SK-N-MC (cell line): ENCODE data around the gene ZSWIM3.
"Not testable (repeated sequence)": the region's sequence is repeated elsewhere in the genome, so short reads cannot be mapped to it uniquely, and the experiment has no call there.

Experiments
- DNase-seq: peaks from one replicate; pipeline ENCODE4 v3.0.0-alpha.2; 2011; ENCODE audit warnings: low read depth, low spot score
- H3K27ac ChIP-seq: fragments of 200-600 bp; sonication (generic); 2 replicates; pipeline ENCODE4 v1.5.1; 2016; ENCODE audit warnings: mixed run types
- H3K36me3 ChIP-seq: fragments of 200-600 bp; sonication (generic); 2 replicates; pipeline ENCODE4 v1.6.1; 2017; ENCODE audit warnings: antibody characterized with exemption, low read length, mixed read lengths; ENCODE audit not compliant: insufficient read depth
- H3K4me3 ChIP-seq: fragments of 200-600 bp; sonication (generic); 2 replicates; pipeline ENCODE4 v1.5.1; 2016
- H3K9ac ChIP-seq: fragments of 200-600 bp; sonication (generic); 2 replicates; pipeline ENCODE4 v1.8.0; 2017; ENCODE audit warnings: mixed run types, mixed read lengths; ENCODE audit not compliant: insufficient read length
- H3K9me3 ChIP-seq: fragments of 200-600 bp; sonication (generic); 2 replicates; pipeline ENCODE4 v1.6.1; 2017; ENCODE audit warnings: low read depth, mild to moderate bottlenecking, antibody characterized with exemption, low read length, moderate library complexity, mixed read lengths
- EZH2 ChIP-seq: fragments of 200-600 bp; sonication (generic); IDR thresholded peaks from one replicate; pipeline ENCODE4 v1.6.1; 2017; ENCODE audit warnings: antibody characterized with exemption
- FOXP2 ChIP-seq: optimal IDR thresholded peaks from 2 replicates; pipeline ENCODE3; 2011; ENCODE audit warnings: mild to moderate bottlenecking, moderate library complexity; ENCODE audit not compliant: insufficient read depth; ENCODE audit errors: extremely low read length, control extremely low read depth
- POLR2AphosphoS5 ChIP-seq: IDR thresholded peaks from 2 replicates; pipeline ENCODE4 v1.6.1; 2012; ENCODE audit warnings: mild to moderate bottlenecking, low read depth, low read length, borderline replicate concordance

ZSWIM3 gene

DNA sequence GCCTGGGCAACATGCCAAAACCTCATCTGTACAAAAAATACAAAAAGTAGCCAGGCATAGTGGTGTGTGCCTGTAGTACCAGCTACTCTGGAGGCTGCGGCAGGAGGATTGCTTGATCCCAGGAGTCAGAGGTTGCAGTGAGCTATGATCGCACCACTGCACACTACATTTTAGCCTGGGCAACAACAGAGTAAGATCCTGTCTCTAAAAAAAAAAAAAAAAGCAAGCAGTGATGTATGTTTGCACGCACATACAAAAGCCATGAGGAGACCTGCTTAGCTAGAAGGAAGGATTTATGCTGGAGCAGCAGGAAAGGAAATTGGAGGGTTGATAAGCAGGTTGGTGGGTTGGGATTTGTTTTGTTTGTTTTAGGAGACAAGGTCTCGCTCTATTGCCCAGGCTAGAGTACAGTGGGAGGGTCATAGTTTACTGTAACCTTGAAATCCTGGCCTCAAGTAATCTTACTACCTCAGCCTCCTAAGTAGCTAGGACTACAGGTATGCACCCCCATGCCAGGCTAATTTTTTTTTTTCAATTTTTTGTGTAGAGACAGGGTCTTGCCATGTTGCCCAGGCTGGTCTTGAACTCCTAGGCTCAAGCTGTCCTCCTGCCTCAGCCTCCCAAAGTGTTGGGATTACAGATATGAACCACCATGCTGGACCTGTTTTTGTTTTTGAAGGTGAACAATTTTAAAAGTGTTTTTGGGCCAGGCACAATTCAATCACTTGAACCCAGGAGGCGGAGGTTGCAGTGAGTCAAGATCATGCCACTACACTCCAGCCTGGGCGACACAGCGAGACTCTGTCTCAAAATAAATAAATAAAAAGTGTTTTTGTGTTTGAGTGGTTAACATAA lies 4.0 kb downstream of the ZSWIM3 start:
- DNase-seq, result no peak
- no peak overlapping the region for H3K27ac ChIP-seq
- H3K9me3 ChIP-seq, result no peaks in the 10 kb centered on the region
- H3K36me3 ChIP-seq, result no peaks in the 10 kb centered on the region
- no peak overlapping the region for H3K4me3 ChIP-seq
- no peak overlapping the region for H3K9ac ChIP-seq
- TF ChIP-seq POLR2AphosphoS5, result no peak
- TF ChIP-seq EZH2, result no peak
- TF ChIP-seq FOXP2, result no peak

DNA sequence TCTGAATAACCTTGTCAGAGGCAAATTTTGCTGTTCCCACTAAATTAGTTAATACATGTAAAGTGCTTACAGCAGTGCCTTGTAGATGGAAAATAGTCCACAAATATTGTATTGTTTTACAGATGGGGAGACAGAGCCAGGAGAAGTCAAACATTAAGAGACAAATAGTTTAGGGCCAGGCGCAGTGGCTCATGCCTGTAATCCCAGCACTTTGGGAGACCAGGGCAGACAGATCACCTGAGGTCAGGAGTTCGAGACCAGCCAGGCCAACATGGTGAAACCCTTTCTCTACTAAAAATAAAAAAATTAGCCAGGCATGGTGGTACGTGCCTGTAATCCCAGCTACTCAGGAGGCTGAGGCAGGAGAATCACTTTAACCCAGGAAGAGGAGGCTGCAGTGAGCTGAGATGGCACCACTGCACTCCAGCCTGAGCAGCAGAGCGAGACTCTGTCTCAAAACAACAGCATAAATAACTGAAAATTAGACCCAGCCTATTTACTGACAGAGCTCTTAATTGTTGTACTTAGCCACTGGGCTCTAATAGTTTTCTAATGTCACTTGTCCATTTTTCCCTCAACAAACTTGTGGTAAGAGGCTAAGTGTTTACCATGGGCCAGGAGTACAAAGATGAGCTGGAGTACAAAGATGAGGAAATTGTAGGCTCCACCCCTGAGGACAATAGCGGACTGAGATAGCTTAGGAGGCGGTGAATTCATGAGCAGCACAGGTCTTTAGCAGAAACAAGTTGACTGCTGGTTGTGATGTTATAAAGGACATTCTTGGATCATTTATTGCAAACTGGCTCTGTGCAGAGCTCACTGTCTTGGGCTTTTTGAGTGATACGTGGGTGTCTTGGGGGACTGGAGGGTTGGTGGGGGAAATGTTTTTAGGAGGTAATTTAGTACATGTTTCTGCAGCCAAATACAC lies 6.4 kb downstream of the ZSWIM3 start:
- Histone ChIP-seq H3K9ac (no peak overlapping the region), H3K4me3 (no peak overlapping the region), H3K36me3 (no peaks in the 10 kb centered on the region), H3K27ac (no peak overlapping the region), H3K9me3 (no peaks in the 10 kb centered on the region)
- DNase-seq, result no peak
- TF ChIP-seq EZH2 (no peak), FOXP2 (no peak), POLR2AphosphoS5 (no peak)

DNA sequence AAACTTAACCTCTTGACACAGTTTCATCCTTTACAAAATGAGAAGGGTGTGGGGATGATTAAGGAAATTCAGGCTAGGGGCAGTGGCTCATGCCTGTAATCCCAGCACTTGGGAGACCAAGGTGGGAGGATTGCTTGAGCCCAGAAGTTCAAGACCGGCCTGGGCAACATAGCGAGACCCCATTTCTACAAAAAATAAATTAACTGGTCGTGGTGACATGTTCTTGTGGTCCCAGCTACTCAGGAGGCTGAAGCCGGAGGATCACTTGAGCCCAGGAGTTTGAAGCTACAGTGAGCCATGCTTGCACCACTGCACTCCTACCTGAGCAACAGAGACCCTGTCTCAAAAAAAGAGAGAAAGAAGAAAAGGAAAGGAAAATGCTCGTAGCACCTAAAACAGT lies 9.0 kb downstream of the ZSWIM3 start:
- Histone ChIP-seq H3K9ac (no peak overlapping the region), H3K9me3 (no peaks in the 10 kb centered on the region), H3K27ac (no peak overlapping the region), H3K4me3 (no peak overlapping the region), H3K36me3 (no peaks in the 10 kb centered on the region)
- DNase-seq, result no peak
- TF ChIP-seq EZH2, result no peak
- no peak for TF ChIP-seq FOXP2
- TF ChIP-seq POLR2AphosphoS5, result no peak

DNA sequence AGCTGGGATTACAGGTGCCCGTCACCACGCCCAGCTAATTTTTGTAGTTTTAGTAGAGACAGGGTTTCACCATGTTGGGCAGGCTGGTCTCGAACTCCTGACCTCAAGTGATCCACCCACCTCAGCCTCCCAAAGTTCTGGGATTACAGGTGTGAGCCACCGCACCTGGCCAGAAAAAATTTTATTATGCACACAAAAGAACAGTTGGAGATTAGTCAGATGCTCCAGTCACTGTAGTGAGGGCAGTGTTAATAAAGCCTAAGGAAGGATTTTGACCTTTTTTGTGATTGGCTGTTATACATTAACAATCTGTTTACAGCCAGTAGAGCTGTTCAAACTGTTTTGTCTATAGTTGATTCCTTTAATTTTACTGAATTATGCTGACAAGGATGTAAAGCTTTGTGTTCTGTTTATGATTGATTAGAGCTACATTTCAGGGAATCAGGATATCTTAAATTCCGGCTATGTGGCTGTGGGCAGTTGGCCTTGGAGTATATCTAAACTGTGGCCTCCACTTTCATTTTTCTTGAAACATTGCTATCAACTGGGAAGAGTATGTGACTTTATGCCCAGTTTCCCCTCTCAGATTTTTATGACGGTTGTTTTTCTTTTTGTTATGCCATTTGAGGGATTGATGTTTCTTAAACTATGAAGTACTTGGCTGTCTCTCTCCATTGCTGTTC lies 9.9 kb downstream of the ZSWIM3 start:
- DNase-seq, result no peak
- Histone ChIP-seq H3K4me3 (no peak overlapping the region), H3K36me3 (no peaks in the 10 kb centered on the region), H3K9me3 (no peaks in the 10 kb centered on the region), H3K9ac (no peak overlapping the region), H3K27ac (no peak overlapping the region)
- TF ChIP-seq FOXP2, result no peak
- TF ChIP-seq EZH2, result no peak
- no peak for TF ChIP-seq POLR2AphosphoS5

DNA sequence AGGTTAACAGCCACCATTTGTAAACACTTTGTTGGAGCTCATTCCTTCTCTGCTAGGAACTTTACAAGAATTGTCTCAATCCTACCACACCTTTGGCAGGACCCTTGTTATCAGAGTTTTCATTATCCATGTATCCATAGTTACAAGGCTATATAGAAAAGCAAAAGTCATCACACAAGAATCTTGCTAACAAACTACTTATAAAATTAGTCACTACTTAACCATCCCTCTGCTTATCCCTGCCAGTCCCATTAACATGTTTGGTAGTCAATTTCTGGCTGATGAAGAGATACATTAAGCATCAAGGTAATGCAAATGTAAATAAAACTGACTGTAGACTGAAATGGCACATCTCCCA lies 10.4 kb downstream of the ZSWIM3 start:
- no peak for DNase-seq

DNA sequence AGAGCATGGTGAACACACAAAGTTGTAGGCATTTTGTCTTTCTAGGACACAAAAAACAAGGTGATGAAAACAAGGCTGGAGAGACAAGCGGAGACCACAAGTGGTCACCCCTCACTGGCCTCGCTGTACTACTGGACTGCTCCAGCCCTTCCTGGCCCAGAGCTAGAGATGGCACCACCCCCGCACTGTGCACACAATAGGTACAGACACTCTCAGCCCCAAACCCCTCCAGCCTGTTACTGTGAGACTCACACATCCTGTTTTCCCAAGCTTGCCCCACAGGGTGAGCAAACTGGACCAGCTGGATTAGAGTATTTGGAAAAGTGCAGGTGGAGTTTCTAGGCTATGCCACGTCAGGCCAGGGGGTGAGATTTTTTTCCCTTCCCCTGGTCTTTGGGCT lies 15.2 kb downstream of the ZSWIM3 start:
- no peak for DNase-seq
- TF ChIP-seq FOXP2 (no peak), POLR2AphosphoS5 (no peak), EZH2 (no peak)
- H3K4me3 ChIP-seq, result no peak overlapping the region
- H3K9me3 ChIP-seq, result no peaks in the 10 kb centered on the region
- no peak overlapping the region for H3K27ac ChIP-seq
- H3K36me3 ChIP-seq, result no peaks in the 10 kb centered on the region
- H3K9ac ChIP-seq, result no peak overlapping the region

More for the DNA sequence above, 10.4 kb downstream of the ZSWIM3 start:
- no peak overlapping the region for H3K27ac ChIP-seq
- no peaks in the 10 kb centered on the region for H3K36me3 ChIP-seq
- TF ChIP-seq FOXP2 (no peak), EZH2 (no peak), POLR2AphosphoS5 (no peak)
- no peaks in the 10 kb centered on the region for H3K9me3 ChIP-seq
- H3K9ac ChIP-seq, result no peak overlapping the region
- no peak overlapping the region for H3K4me3 ChIP-seq

DNA sequence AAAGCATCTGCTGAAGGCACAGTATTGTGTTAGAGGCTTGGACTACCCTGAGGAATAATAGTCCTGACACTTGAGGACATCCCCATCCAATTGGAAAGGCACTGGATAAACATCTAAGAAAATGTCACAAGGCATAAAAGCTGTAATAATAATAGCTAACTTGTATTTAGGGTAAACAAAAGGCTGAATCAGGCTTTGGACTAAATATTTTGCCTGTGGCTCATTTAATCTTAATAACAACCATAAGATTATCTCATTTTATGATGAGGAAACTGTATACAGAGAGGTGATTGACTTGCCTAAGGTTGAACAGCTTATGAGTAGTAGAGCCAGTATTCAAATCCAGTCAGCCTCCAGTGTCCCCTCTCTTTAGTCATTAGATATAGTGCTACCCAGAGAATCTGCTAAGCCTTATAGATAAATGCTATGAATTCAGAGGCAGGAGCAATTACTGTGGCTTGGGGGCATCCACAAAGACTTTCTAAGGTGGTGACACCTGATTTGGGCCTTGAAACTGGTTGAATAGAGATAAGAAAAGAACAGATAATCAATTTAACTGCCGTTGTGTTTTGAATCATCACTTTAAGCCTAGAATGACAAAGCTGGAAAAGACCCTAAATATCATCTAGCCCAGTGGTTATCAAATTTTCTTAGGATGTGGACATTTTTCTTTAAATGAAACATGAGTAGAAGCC lies 16.1 kb downstream of the ZSWIM3 start:
- no peak overlapping the region for H3K9ac ChIP-seq
- TF ChIP-seq POLR2AphosphoS5 (no peak), EZH2 (no peak), FOXP2 (no peak)
- H3K36me3 ChIP-seq, result no peaks in the 10 kb centered on the region
- H3K9me3 ChIP-seq, result no peaks in the 10 kb centered on the region
- no peak for DNase-seq
- no peak overlapping the region for H3K4me3 ChIP-seq
- H3K27ac ChIP-seq, result no peak overlapping the region

DNA sequence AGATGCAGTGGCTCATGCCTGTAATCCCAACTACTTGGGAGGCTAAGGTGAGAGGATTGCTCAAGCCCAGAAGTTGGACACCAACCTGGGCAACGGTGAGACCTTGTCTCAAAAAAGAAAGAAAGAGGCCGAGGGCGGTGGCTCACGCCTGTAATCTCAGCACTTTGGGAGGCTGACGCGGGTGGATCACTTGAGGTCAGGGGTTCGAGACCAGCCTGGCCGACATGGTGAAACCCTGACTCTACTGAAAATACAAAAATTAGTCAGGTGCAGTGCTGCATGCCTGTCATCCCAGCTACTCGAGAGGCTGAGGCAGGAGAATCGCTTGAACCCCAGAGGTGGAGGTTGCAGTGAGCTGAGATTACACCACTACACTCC lies 16.7 kb downstream of the ZSWIM3 start:
- not testable (repeated sequence) for H3K36me3 ChIP-seq, H3K27ac ChIP-seq, H3K9ac ChIP-seq, H3K9me3 ChIP-seq, H3K4me3 ChIP-seq, DNase-seq
